ENCODE measurements around the gene AUNIP.
A peak's percentile ranks its signal among the peaks of the same experiment; 100 is the strongest.

Gene AUNIP

GRCh38 chr1:25858906-25859789, at the start of gene AUNIP:
Gene AUNIP (minus strand): TSS chr1:25859457. CDS start chr1:25859357, 100 bp downstream.
- H3K27ac ChIP-seq (ENCODE audit: low read length), result no peak within 1 kb of the TSS
- no CpG with 5 or more reads among the region's 77 CpGs for WGBS (ENCODE audit: insufficient coverage, insufficient read length)
- H3K27me3 ChIP-seq (ENCODE audit: control insufficient read depth, insufficient read depth, low read length), result no peaks in the 10 kb centered on the region
- H3K4me1 ChIP-seq (ENCODE audit: control insufficient read depth, insufficient read depth, low read length), result no peaks in the 10 kb centered on the region
- no peaks in the 10 kb centered on the region for H3K9me3 ChIP-seq (ENCODE audit: control insufficient read depth, insufficient read depth, low read length)
- H3K36me3 ChIP-seq (ENCODE audit: control insufficient read depth, insufficient read depth, low read length), result no peaks in the 10 kb centered on the region
- DNase-seq (ENCODE audit: low read depth, low spot score), result no peak
- peak within 1 kb of the TSS; percentile 60 for H3K4me3 ChIP-seq (ENCODE audit: low read length)

GRCh38 chr1:25909040-25909439, 49.8 kb upstream of the AUNIP start:
- Histone ChIP-seq H3K9me3 (ENCODE audit: control insufficient read depth, insufficient read depth, low read length) (no peaks in the 10 kb centered on the region), H3K27me3 (ENCODE audit: control insufficient read depth, insufficient read depth, low read length) (no peaks in the 10 kb centered on the region), H3K4me3 (ENCODE audit: low read length) (no peak overlapping the region), H3K27ac (ENCODE audit: low read length) (no peak overlapping the region), H3K4me1 (ENCODE audit: control insufficient read depth, insufficient read depth, low read length) (0 out of 2 replicates have a peak, but pooled peaks cover 1% of the 10 kb centered on the region), H3K36me3 (ENCODE audit: control insufficient read depth, insufficient read depth, low read length) (no peaks in the 10 kb centered on the region)
- DNase-seq (ENCODE audit: low read depth, low spot score), result no peak
- WGBS (ENCODE audit: insufficient coverage, insufficient read length), result no CpG with 5 or more reads among the region's 10 CpGs

- Histone ChIP-seq H3K4me3 (ENCODE audit: low read length) (no peak overlapping the region), H3K4me1 (ENCODE audit: control insufficient read depth, insufficient read depth, low read length) (0 out of 2 replicates have a peak, but pooled peaks cover 1% of the 10 kb centered on the region), H3K27me3 (ENCODE audit: control insufficient read depth, insufficient read depth, low read length) (no peaks in the 10 kb centered on the region), H3K27ac (ENCODE audit: low read length) (no peak overlapping the region), H3K36me3 (ENCODE audit: control insufficient read depth, insufficient read depth, low read length) (no peaks in the 10 kb centered on the region), H3K9me3 (ENCODE audit: control insufficient read depth, insufficient read depth, low read length) (no peaks in the 10 kb centered on the region)
- DNase-seq (ENCODE audit: low read depth, low spot score), result no peak
- WGBS (ENCODE audit: insufficient coverage, insufficient read length), result no CpG with 5 or more reads among the region's 1 CpG
Measured at GRCh38 chr1:25908161-25908560, 48.9 kb upstream of the AUNIP start.

GRCh38 chr1:25907601-25908000, 48.3 kb upstream of the AUNIP start:
- Histone ChIP-seq H3K4me1 (ENCODE audit: control insufficient read depth, insufficient read depth, low read length) (0 out of 2 replicates have a peak, but pooled peaks cover 1% of the 10 kb centered on the region), H3K4me3 (ENCODE audit: low read length) (no peak overlapping the region), H3K36me3 (ENCODE audit: control insufficient read depth, insufficient read depth, low read length) (peaks cover 2% of the 10 kb centered on the region; the same call in 1 of the 2 replicates), H3K27ac (ENCODE audit: low read length) (no peak overlapping the region), H3K27me3 (ENCODE audit: control insufficient read depth, insufficient read depth, low read length) (no peaks in the 10 kb centered on the region), H3K9me3 (ENCODE audit: control insufficient read depth, insufficient read depth, low read length) (no peaks in the 10 kb centered on the region)
- no CpG with 5 or more reads among the region's 6 CpGs for WGBS (ENCODE audit: insufficient coverage, insufficient read length)
- no peak for DNase-seq (ENCODE audit: low read depth, low spot score)

- no peak for DNase-seq (ENCODE audit: low read depth, low spot score)
- peak overlapping the region; percentile 39; the same call in 1 of the 2 replicates for H3K4me3 ChIP-seq (ENCODE audit: low read length)
- WGBS (ENCODE audit: insufficient coverage, insufficient read length), result no CpG with 5 or more reads among the region's 34 CpGs
Measured at GRCh38 chr1:25906644-25907300, 47.5 kb upstream of the AUNIP start.

GRCh38 chr1:25905680-25906643, 46.7 kb upstream of the AUNIP start, which contains the start of gene STMN1:
Gene STMN1 (minus strand): TSS chr1:25906419. CDS start chr1:25904676, 1,743 bp downstream.
- peak; percentile 81 for DNase-seq (ENCODE audit: low read depth, low spot score)
- Histone ChIP-seq H3K4me1 (ENCODE audit: control insufficient read depth, insufficient read depth, low read length) (0 out of 2 replicates have a peak, but pooled peaks cover 1% of the 10 kb centered on the region), H3K9me3 (ENCODE audit: control insufficient read depth, insufficient read depth, low read length) (no peaks in the 10 kb centered on the region), H3K27me3 (ENCODE audit: control insufficient read depth, insufficient read depth, low read length) (no peaks in the 10 kb centered on the region), H3K36me3 (ENCODE audit: control insufficient read depth, insufficient read depth, low read length) (peaks cover 12% of the 10 kb centered on the region; the same call in 1 of the 2 replicates), H3K4me3 (ENCODE audit: low read length) (peak within 1 kb of the TSS; percentile 84), H3K27ac (ENCODE audit: low read length) (no peak within 1 kb of the TSS)
- WGBS (ENCODE audit: insufficient coverage, insufficient read length), result no CpG with 5 or more reads among the region's 102 CpGs

More at GRCh38 chr1:25906644-25907300, 47.5 kb upstream of the AUNIP start:
- Histone ChIP-seq H3K27ac (ENCODE audit: low read length) (no peak overlapping the region), H3K9me3 (ENCODE audit: control insufficient read depth, insufficient read depth, low read length) (no peaks in the 10 kb centered on the region), H3K27me3 (ENCODE audit: control insufficient read depth, insufficient read depth, low read length) (no peaks in the 10 kb centered on the region), H3K36me3 (ENCODE audit: control insufficient read depth, insufficient read depth, low read length) (peaks cover 5% of the 10 kb centered on the region; the same call in 1 of the 2 replicates), H3K4me1 (ENCODE audit: control insufficient read depth, insufficient read depth, low read length) (0 out of 2 replicates have a peak, but pooled peaks cover 1% of the 10 kb centered on the region)

- Histone ChIP-seq H3K9me3 (ENCODE audit: control insufficient read depth, insufficient read depth, low read length) (no peaks in the 10 kb centered on the region), H3K27me3 (ENCODE audit: control insufficient read depth, insufficient read depth, low read length) (no peaks in the 10 kb centered on the region), H3K36me3 (ENCODE audit: control insufficient read depth, insufficient read depth, low read length) (peaks cover 17% of the 10 kb centered on the region; the same call in 1 of the 2 replicates), H3K27ac (ENCODE audit: low read length) (no peak overlapping the region), H3K4me3 (ENCODE audit: low read length) (peak overlapping the region; percentile 84; the same call in 1 of the 2 replicates), H3K4me1 (ENCODE audit: control insufficient read depth, insufficient read depth, low read length) (0 out of 2 replicates have a peak, but pooled peaks cover 1% of the 10 kb centered on the region)
- DNase-seq (ENCODE audit: low read depth, low spot score), result no peak
- WGBS (ENCODE audit: insufficient coverage, insufficient read length), result no CpG with 5 or more reads among the region's 34 CpGs
Measured at GRCh38 chr1:25904943-25905679, 45.9 kb upstream of the AUNIP start.

GRCh38 chr1:25903986-25904385, 44.7 kb upstream of the AUNIP start:
- peaks cover 22% of the 10 kb centered on the region; the same call in 1 of the 2 replicates for H3K36me3 ChIP-seq (ENCODE audit: control insufficient read depth, insufficient read depth, low read length)
- H3K27me3 ChIP-seq (ENCODE audit: control insufficient read depth, insufficient read depth, low read length), result no peaks in the 10 kb centered on the region
- H3K4me3 ChIP-seq (ENCODE audit: low read length), result no peak overlapping the region
- no peaks in the 10 kb centered on the region for H3K9me3 ChIP-seq (ENCODE audit: control insufficient read depth, insufficient read depth, low read length)
- no peak for DNase-seq (ENCODE audit: low read depth, low spot score)
- WGBS (ENCODE audit: insufficient coverage, insufficient read length), result no CpG with 5 or more reads among the region's 3 CpGs
- no peak overlapping the region for H3K27ac ChIP-seq (ENCODE audit: low read length)
- 0 out of 2 replicates have a peak, but pooled peaks cover 1% of the 10 kb centered on the region for H3K4me1 ChIP-seq (ENCODE audit: control insufficient read depth, insufficient read depth, low read length)

- no CpG with 5 or more reads among the region's 3 CpGs for WGBS (ENCODE audit: insufficient coverage, insufficient read length)
- Histone ChIP-seq H3K9me3 (ENCODE audit: control insufficient read depth, insufficient read depth, low read length) (no peaks in the 10 kb centered on the region), H3K4me3 (ENCODE audit: low read length) (no peak overlapping the region), H3K4me1 (ENCODE audit: control insufficient read depth, insufficient read depth, low read length) (no peaks in the 10 kb centered on the region), H3K36me3 (ENCODE audit: control insufficient read depth, insufficient read depth, low read length) (peaks cover 26% of the 10 kb centered on the region; the same call in 1 of the 2 replicates), H3K27ac (ENCODE audit: low read length) (no peak overlapping the region), H3K27me3 (ENCODE audit: control insufficient read depth, insufficient read depth, low read length) (no peaks in the 10 kb centered on the region)
- no peak for DNase-seq (ENCODE audit: low read depth, low spot score)
Measured at GRCh38 chr1:25902462-25902861, 43.2 kb upstream of the AUNIP start.
